ENCODE results near the gene NHLH1. TPM values are rescaled to one million over a fixed set of nuclear protein-coding genes. Genes with fewer than 3 reads are reported as not detected.

Gene NHLH1
- total and polyA plus RNA-seq, 5 experiments from 2014 or later, result 0.38 to 0.47 TPM; not detected in 3

GRCh38 chr1:160420881-160421842, 54.3 kb downstream of the NHLH1 start:
- Mint-ChIP-seq H3K4me3 (no peak overlapping the region), H3K9me3 (no peaks in the 10 kb centered on the region), H3K4me1 (peaks cover 0 to 14% (median 2%) of the 10 kb centered on the region in 4 donors), H3K27ac (peak overlapping the region in 3 of 10 donors; percentile 53 to 74 (median 57)), H3K36me3 (no peaks in the 10 kb centered on the region), H3K27me3 (peaks cover 0 to 3% (median 0%) of the 10 kb centered on the region in 5 donors)
- ATAC-seq, result no peak
- POLR2A ChIA-PET, result interaction anchor here (1.1 kb wide), 1 partner anchor 11 kb away, joined by 3 read pairs; no protein-coding TSS in a partner anchor
- DNase-seq, result no peak

- Mint-ChIP-seq H3K9me3 (no peaks in the 10 kb centered on the region), H3K4me3 (no peak overlapping the region), H3K4me1 (peaks cover 2 to 17% (median 3%) of the 10 kb centered on the region in 4 donors), H3K36me3 (no peaks in the 10 kb centered on the region), H3K27ac (no peak overlapping the region), H3K27me3 (peaks cover 0 to 3% (median 0%) of the 10 kb centered on the region in 5 donors)
- ATAC-seq (no peak), DNase-seq (no peak)
- POLR2A ChIA-PET, result no interaction called here
Observed at GRCh38 chr1:160421881-160422280, 55.0 kb downstream of the NHLH1 start.

Other genes with a start within 250 kb of the NHLH1 start
- gene ATP1A4, start 215.5 kb upstream of the NHLH1 start, total RNA-seq, result not detected
- gene ATP1A4, start 215.5 kb upstream of the NHLH1 start, polyA plus RNA-seq, result not detected
- gene CASQ1, start 176.5 kb upstream of the NHLH1 start, total RNA-seq, result not detected
- gene CASQ1, start 176.5 kb upstream of the NHLH1 start, polyA plus RNA-seq, result not detected
- gene PEA15, start 161.7 kb upstream of the NHLH1 start, total RNA-seq, result 10 to 100 TPM; 13.1 to 13.2 TPM
- gene PEA15, start 161.7 kb upstream of the NHLH1 start, polyA plus RNA-seq, result 1 to 10 TPM; 3.9 to 4.6 (median 4.3) TPM
- gene DCAF8, start 104.5 kb upstream of the NHLH1 start, total RNA-seq, result 100 to 1,000 TPM; 256 TPM
- gene DCAF8, start 104.5 kb upstream of the NHLH1 start, polyA plus RNA-seq, result 10 to 100 TPM; 46.9 to 51.6 (median 49.5) TPM
- gene PEX19, start 81.9 kb upstream of the NHLH1 start, total RNA-seq, result 10 to 100 TPM; 67.6 to 72.1 TPM
- 10 to 100 TPM; 49.7 to 56.2 (median 53.1) TPM for gene PEX19, start 81.9 kb upstream of the NHLH1 start, polyA plus RNA-seq
- gene COPA, start 23.8 kb upstream of the NHLH1 start, total RNA-seq, result 100 to 1,000 TPM; 115 to 120 TPM
- gene COPA, start 23.8 kb upstream of the NHLH1 start, polyA plus RNA-seq, result 100 to 1,000 TPM; 101 to 124 (median 120) TPM
- 10 to 100 TPM; 70.3 to 76.4 TPM for gene NCSTN, start 23.7 kb upstream of the NHLH1 start, total RNA-seq
- 10 to 100 TPM; 56.8 to 64.2 (median 63.5) TPM for gene NCSTN, start 23.7 kb upstream of the NHLH1 start, polyA plus RNA-seq
- under 1 TPM; 0.10 to 0.14 TPM for gene VANGL2, start 33.5 kb downstream of the NHLH1 start, total RNA-seq
- gene VANGL2, start 33.5 kb downstream of the NHLH1 start, polyA plus RNA-seq, result not detected
- 10 to 100 TPM; 39.7 to 42.5 TPM for gene SLAMF6, start 156.2 kb downstream of the NHLH1 start, total RNA-seq
- 10 to 100 TPM; 52.0 to 95.9 (median 69.5) TPM for gene SLAMF6, start 156.2 kb downstream of the NHLH1 start, polyA plus RNA-seq
- 10 to 100 TPM; 81.5 to 83.4 TPM for gene CD84, start 212.4 kb downstream of the NHLH1 start, total RNA-seq
- gene CD84, start 212.4 kb downstream of the NHLH1 start, polyA plus RNA-seq, result 10 to 100 TPM; 17.5 to 19.0 (median 18.1) TPM

Data from naive thymus-derived CD8-positive, alpha-beta T cell (primary cell).